Sigmoid colon (tissue), 7 donors: ENCODE results near the gene TRIM25. TPM values are rescaled to one million over a fixed set of nuclear protein-coding genes. Genes with fewer than 3 reads are reported as not detected.

Source experiments
- DNase-seq: peaks from one replicate; pipeline ENCODE4 v3.0.0-alpha.2; 2019
- H3K27ac ChIP-seq, 4 donors: fragments of 200-600 bp; sonication (generic); one replicate each; pipeline ENCODE4 v1.5.1; 2016 to 2019; ENCODE audit warnings: mild to moderate bottlenecking in 1 of 4
- H3K27me3 ChIP-seq, 3 donors: fragments of 200-600 bp; sonication (generic); one replicate each; pipeline ENCODE4 v1.5.1; 2019; ENCODE audit warnings: mild to moderate bottlenecking in 1 of 3
- H3K36me3 ChIP-seq, 4 donors: fragments of 200-600 bp; sonication (generic); one replicate each; pipeline ENCODE4 v1.5.1; 2016 to 2019
- H3K4me1 ChIP-seq, 4 donors: fragments of 200-600 bp; sonication (generic); one replicate each; pipeline ENCODE4 v1.5.1; 2017 to 2019
- H3K4me3 ChIP-seq, 4 donors: fragments of 200-600 bp; sonication (generic); one replicate each; pipeline ENCODE4 v1.5.1; 2017 to 2019; ENCODE audit warnings: mild to moderate bottlenecking in 2 of 4, moderate library complexity in 1 of 4
- H3K9me3 ChIP-seq, 4 donors: fragments of 200-600 bp in 3 of 4; sonication (generic) in 3 of 4; one replicate each; pipeline versions ENCODE4 v1.5.1 to v1.6.1; 2013 to 2019
- CTCF ChIP-seq, 4 experiments: fragments of 450-650 bp in 3 of 4; fragments of 200-600 bp in 1 of 4; IDR thresholded peaks; one replicate each; pipeline ENCODE4 v1.5.1; 2016 to 2019; ENCODE audit warnings: antibody characterized with exemption in 4 of 4, mild to moderate bottlenecking in 3 of 4, moderate library complexity in 2 of 4
- EP300 ChIP-seq, 4 donors: sonication (generic); formaldehyde crosslinking; IDR thresholded peaks; one replicate each; pipeline ENCODE4 v1.6.1; 2017; ENCODE audit warnings: antibody characterized with exemption in 4 of 4
- POLR2A ChIP-seq, 2 donors: fragments of 450-650 bp; IDR thresholded peaks; one replicate each; pipeline ENCODE4 v1.6.1; 2016; ENCODE audit warnings: antibody characterized with exemption in 2 of 2, mild to moderate bottlenecking in 2 of 2, moderate library complexity in 2 of 2
- POLR2AphosphoS5 ChIP-seq, 4 donors: sonication (generic); formaldehyde crosslinking; IDR thresholded peaks; one replicate each; pipeline ENCODE4 v1.6.1; 2017; ENCODE audit warnings: antibody characterized with exemption in 4 of 4
- WGBS, 2 donors: extraction: QIAGEN DNeasy Blood & Tissue Kit; methylation state at CpG; one replicate each; pipeline ENCODE4 v1.1.7; 2013; 5-methylcytosine and 5-hydroxymethylcytosine counted together
- intact Hi-C: fragments of 100-400 bp; cut with DNase I; formaldehyde crosslinking; loops from one replicate; pipeline ENCODE4 v1.15.1; 2023
- polyA plus RNA-seq, 3 donors: library from polyadenylated mRNA; stranded (reverse); fragments of 200-250 nt; gene quantifications; one replicate each; pipeline ENCODE4 v1.2.3, GENCODE V29; 2013
- total RNA-seq, 4 donors: library from RNA; depleted of rRNA; stranded (reverse); fragments of >200 nt; gene quantifications; one replicate each; pipeline ENCODE4 v1.1.0, GENCODE V29; 2016
- donor health status: healthy with polysubstance abuse.
- donor health status: Bipolar disorder and iron deficiency.
- donor health status: healthy.

TRIM25 gene
- 10 to 100 TPM; 12.1 to 37.1 (median 19.9) TPM for total RNA-seq
- 10 to 100 TPM; 10.8 to 51.6 (median 31.9) TPM for polyA plus RNA-seq

- Histone ChIP-seq H3K36me3 (no peaks in the 10 kb centered on the region), H3K4me3 (peak within 1 kb of the TSS; percentile 75 to 94 (median 86)), H3K27ac (peak within 1 kb of the TSS; percentile 87 to 92 (median 90)), H3K27me3 (no peaks in the 10 kb centered on the region), H3K9me3 (no peaks in the 10 kb centered on the region), H3K4me1 (peaks cover 0 to 42% (median 39%) of the 10 kb centered on the region in 4 donors)
- 0% methylated on average over 58 of the region's 58 CpGs for WGBS, 2 donors
- TF ChIP-seq POLR2AphosphoS5 (IDR thresholded peaks at IDR 0.05) = peak; percentile 90 to 97 (median 97)
- TF ChIP-seq CTCF (IDR thresholded peaks at IDR 0.05) = peak in 1 of 4 experiments; percentile 5
- no peak for TF ChIP-seq EP300 (IDR thresholded peaks at IDR 0.05)
- peak; percentile 88 to 95 for TF ChIP-seq POLR2A (IDR thresholded peaks at IDR 0.05)
- DNase-seq = peak; percentile 95
- intact Hi-C loops = loop anchor here (1.0 kb wide), 1 partner anchor 80 kb away; the partner anchor contains the start of gene DGKE
These were observed at the start of gene TRIM25 for GRCh38 chr17:56913867-56914580. Gene TRIM25, minus strand, starts transcription at chr17:56914049. Its CDS starts 61 bp downstream, at chr17:56913988.

DNA sequence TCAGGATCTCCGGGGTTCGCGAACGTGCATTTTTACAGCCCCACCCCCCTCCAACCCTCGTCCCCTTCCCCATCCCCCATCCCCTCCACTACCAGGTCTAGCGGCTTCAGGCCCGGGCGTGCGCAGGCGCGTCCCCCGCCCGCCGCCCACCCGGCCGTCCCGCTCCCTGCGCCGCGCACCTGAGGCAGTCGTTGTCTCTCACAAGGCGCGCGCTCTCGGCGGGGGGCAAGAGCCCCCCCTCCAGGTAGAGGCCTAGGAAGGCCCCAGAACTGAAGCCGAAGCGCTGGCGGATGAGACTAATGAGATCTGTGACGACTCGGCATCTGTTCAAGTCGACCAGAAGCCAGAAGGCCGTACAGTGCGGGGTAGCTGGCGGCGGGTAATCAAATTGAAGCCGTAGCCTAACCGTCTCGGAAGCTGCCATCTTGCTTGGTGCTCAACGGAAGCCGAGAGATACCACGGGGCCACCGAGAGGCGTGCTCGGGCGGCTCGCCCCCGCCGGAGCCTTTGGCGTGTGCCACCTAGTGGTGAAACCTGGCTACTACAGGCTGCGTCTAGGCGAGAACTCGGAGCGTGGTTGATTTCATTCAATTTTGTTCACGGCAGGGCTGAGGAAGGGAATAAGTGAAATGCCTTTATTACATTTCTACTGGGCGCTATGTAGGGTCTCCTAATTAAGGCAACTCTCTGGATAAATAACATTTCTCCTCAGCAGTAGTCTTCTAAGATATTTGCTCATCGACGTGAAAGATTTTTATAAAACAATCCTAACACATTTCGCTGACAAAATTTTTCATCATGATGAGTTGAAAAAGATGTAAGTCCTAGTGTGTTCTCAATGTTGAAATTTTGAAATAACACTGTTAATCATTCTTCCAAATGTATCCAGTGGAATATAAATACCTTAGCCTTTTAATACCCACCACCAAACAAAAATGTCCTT is 47.0 kb upstream of the TRIM25 start, which contains the start of gene COIL:
TSS of gene COIL (minus strand) at position 455 of the 943 bp plus-strand sequence. CDS start at position 424, 31 bp downstream.
- intact Hi-C loops = no loop called here
- Histone ChIP-seq H3K27me3 (no peaks in the 10 kb centered on the region), H3K27ac (peak within 1 kb of the TSS; percentile 83 to 93 (median 89)), H3K36me3 (peaks cover 0 to 3% (median 0%) of the 10 kb centered on the region in 4 donors), H3K9me3 (no peaks in the 10 kb centered on the region), H3K4me3 (peak within 1 kb of the TSS; percentile 74 to 94 (median 92)), H3K4me1 (peaks cover 0 to 22% (median 14%) of the 10 kb centered on the region in 4 donors)
- 3 to 4% methylated on average over 59 of the region's 59 CpGs for WGBS, 2 donors
- peak; percentile 95 for DNase-seq
- TF ChIP-seq EP300 (IDR thresholded peaks at IDR 0.05) (no peak), CTCF (IDR thresholded peaks at IDR 0.05) (peak; percentile 97 to 99 (median 98)), POLR2A (IDR thresholded peaks at IDR 0.05) (no peak), POLR2AphosphoS5 (IDR thresholded peaks at IDR 0.05) (peak; percentile 49 to 70 (median 69))

DNA sequence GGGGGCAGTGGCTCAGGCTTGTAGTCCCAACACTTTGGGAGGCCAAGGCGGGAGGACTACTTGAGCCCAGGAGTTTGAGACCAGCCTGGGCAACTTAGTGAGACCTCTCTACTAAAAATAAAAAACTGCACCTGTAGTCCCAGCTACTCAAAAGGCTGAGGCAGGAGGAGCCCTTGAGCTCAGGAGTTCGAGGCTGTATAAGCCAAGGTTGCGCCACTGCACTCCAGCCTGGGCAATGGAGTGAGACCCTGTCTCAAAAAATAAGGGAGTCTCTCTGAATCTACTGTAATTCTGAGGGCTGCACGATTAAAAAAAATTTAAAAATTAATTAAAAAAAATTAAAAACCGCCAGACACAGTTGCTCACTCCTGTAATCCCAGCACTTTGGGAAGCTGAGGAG is 43.1 kb upstream of the TRIM25 start:
- H3K27ac ChIP-seq = no peak overlapping the region
- H3K9me3 ChIP-seq = no peaks in the 10 kb centered on the region
- no peak for DNase-seq
- no peak for TF ChIP-seq CTCF (IDR thresholded peaks at IDR 0.05)
- TF ChIP-seq POLR2A (IDR thresholded peaks at IDR 0.05) = no peak
- TF ChIP-seq POLR2AphosphoS5 (IDR thresholded peaks at IDR 0.05) = no peak
- TF ChIP-seq EP300 (IDR thresholded peaks at IDR 0.05) = no peak
- 97% methylated on average over 5 of the region's 5 CpGs for WGBS, 2 donors
- H3K4me1 ChIP-seq = peaks cover 0 to 22% (median 14%) of the 10 kb centered on the region in 4 donors
- H3K36me3 ChIP-seq = peaks cover 0 to 5% (median 2%) of the 10 kb centered on the region in 4 donors
- no peak overlapping the region for H3K4me3 ChIP-seq
- intact Hi-C loops = no loop called here
- H3K27me3 ChIP-seq = no peaks in the 10 kb centered on the region

- H3K36me3 ChIP-seq = peaks cover 17 to 67% (median 19%) of the 10 kb centered on the region in 4 donors
- intact Hi-C loops = no loop called here
- no peak overlapping the region for H3K4me3 ChIP-seq
- TF ChIP-seq EP300 (IDR thresholded peaks at IDR 0.05) = no peak
- TF ChIP-seq POLR2A (IDR thresholded peaks at IDR 0.05) = no peak
- no peak for TF ChIP-seq CTCF (IDR thresholded peaks at IDR 0.05)
- TF ChIP-seq POLR2AphosphoS5 (IDR thresholded peaks at IDR 0.05) = no peak
- WGBS, 2 donors = 74 to 86% methylated on average over 3 of the region's 3 CpGs
- H3K4me1 ChIP-seq = no peaks in the 10 kb centered on the region
- H3K27me3 ChIP-seq = no peaks in the 10 kb centered on the region
- DNase-seq = no peak
- no peaks in the 10 kb centered on the region for H3K9me3 ChIP-seq
- no peak overlapping the region for H3K27ac ChIP-seq
These were observed 35.7 kb upstream of the TRIM25 start for GRCh38 chr17:56949595-56949994.
